Measurements from ENCODE around the gene CABYR.

CABYR gene

GRCh38 chr18:24190590-24190989 is 51.7 kb downstream of the CABYR start:
- Mint-ChIP-seq H3K4me1 (no peaks in the 10 kb centered on the region), H3K4me3 (no peak overlapping the region), H3K27ac (no peak overlapping the region), H3K27me3 (no peaks in the 10 kb centered on the region), H3K9me3 (no peaks in the 10 kb centered on the region), H3K36me3 (ENCODE audit: low read depth) (no peaks in the 10 kb centered on the region)
- ATAC-seq (no peak), DNase-seq (no peak)

GRCh38 chr18:24195296-24196053 is 56.6 kb downstream of the CABYR start:
- Mint-ChIP-seq H3K36me3 (ENCODE audit: low read depth) (no peaks in the 10 kb centered on the region), H3K27me3 (no peaks in the 10 kb centered on the region), H3K27ac (no peak overlapping the region), H3K9me3 (no peaks in the 10 kb centered on the region), H3K4me1 (no peaks in the 10 kb centered on the region), H3K4me3 (no peak overlapping the region)
- ATAC-seq = no peak
- no peak for DNase-seq

- DNase-seq = no peak
Measured at GRCh38 chr18:24196764-24197163, 57.9 kb downstream of the CABYR start.

GRCh38 chr18:24197412-24197811 is 58.5 kb downstream of the CABYR start:
- no peaks in the 10 kb centered on the region for H3K36me3 Mint-ChIP-seq (ENCODE audit: low read depth)
- H3K4me3 Mint-ChIP-seq = no peak overlapping the region
- ATAC-seq = no peak
- no peaks in the 10 kb centered on the region for H3K27me3 Mint-ChIP-seq
- no peak overlapping the region for H3K27ac Mint-ChIP-seq
- H3K9me3 Mint-ChIP-seq = no peaks in the 10 kb centered on the region
- DNase-seq = no peak
- H3K4me1 Mint-ChIP-seq = no peaks in the 10 kb centered on the region

More at GRCh38 chr18:24196764-24197163, 57.9 kb downstream of the CABYR start:
- H3K4me1 Mint-ChIP-seq = no peaks in the 10 kb centered on the region
- H3K27me3 Mint-ChIP-seq = no peaks in the 10 kb centered on the region
- H3K27ac Mint-ChIP-seq = no peak overlapping the region
- no peak for ATAC-seq
- H3K9me3 Mint-ChIP-seq = no peaks in the 10 kb centered on the region
- no peak overlapping the region for H3K4me3 Mint-ChIP-seq
- no peaks in the 10 kb centered on the region for H3K36me3 Mint-ChIP-seq (ENCODE audit: low read depth)

- H3K27me3 Mint-ChIP-seq = no peaks in the 10 kb centered on the region
- no peaks in the 10 kb centered on the region for H3K4me1 Mint-ChIP-seq
- no peaks in the 10 kb centered on the region for H3K36me3 Mint-ChIP-seq (ENCODE audit: low read depth)
- DNase-seq (no peak), ATAC-seq (no peak)
- no peaks in the 10 kb centered on the region for H3K9me3 Mint-ChIP-seq
- H3K4me3 Mint-ChIP-seq = no peak overlapping the region
- H3K27ac Mint-ChIP-seq = no peak overlapping the region
Measured at GRCh38 chr18:24198461-24198860, 59.6 kb downstream of the CABYR start.

GRCh38 chr18:24199372-24199962 is 60.6 kb downstream of the CABYR start:
- no peaks in the 10 kb centered on the region for H3K36me3 Mint-ChIP-seq (ENCODE audit: low read depth)
- H3K9me3 Mint-ChIP-seq = no peaks in the 10 kb centered on the region
- H3K27ac Mint-ChIP-seq = no peak overlapping the region
- H3K27me3 Mint-ChIP-seq = no peaks in the 10 kb centered on the region
- H3K4me3 Mint-ChIP-seq = no peak overlapping the region
- H3K4me1 Mint-ChIP-seq = no peaks in the 10 kb centered on the region
- no peak for DNase-seq
- ATAC-seq = no peak

GRCh38 chr18:24200494-24201290 is 61.8 kb downstream of the CABYR start:
- Mint-ChIP-seq H3K27ac (no peak overlapping the region), H3K27me3 (no peaks in the 10 kb centered on the region), H3K4me3 (no peak overlapping the region), H3K36me3 (ENCODE audit: low read depth) (no peaks in the 10 kb centered on the region), H3K9me3 (no peaks in the 10 kb centered on the region), H3K4me1 (no peaks in the 10 kb centered on the region)
- DNase-seq (no peak), ATAC-seq (no peak)

GRCh38 chr18:24201699-24202687 is 63.1 kb downstream of the CABYR start:
- Mint-ChIP-seq H3K9me3 (no peaks in the 10 kb centered on the region), H3K27me3 (no peaks in the 10 kb centered on the region), H3K4me3 (no peak overlapping the region), H3K36me3 (ENCODE audit: low read depth) (no peaks in the 10 kb centered on the region), H3K4me1 (no peaks in the 10 kb centered on the region), H3K27ac (no peak overlapping the region)
- DNase-seq (no peak), ATAC-seq (no peak)

GRCh38 chr18:24204904-24205303 is 66.0 kb downstream of the CABYR start:
- no peaks in the 10 kb centered on the region for H3K4me1 Mint-ChIP-seq
- H3K27ac Mint-ChIP-seq = no peak overlapping the region
- DNase-seq = no peak
- H3K4me3 Mint-ChIP-seq = no peak overlapping the region
- no peaks in the 10 kb centered on the region for H3K9me3 Mint-ChIP-seq
- ATAC-seq = no peak
- no peaks in the 10 kb centered on the region for H3K27me3 Mint-ChIP-seq
- no peaks in the 10 kb centered on the region for H3K36me3 Mint-ChIP-seq (ENCODE audit: low read depth)

- no peaks in the 10 kb centered on the region for H3K27me3 Mint-ChIP-seq
- H3K27ac Mint-ChIP-seq = peak overlapping the region; percentile 12
- DNase-seq (no peak), ATAC-seq (no peak)
- H3K4me1 Mint-ChIP-seq = no peaks in the 10 kb centered on the region
- H3K36me3 Mint-ChIP-seq (ENCODE audit: low read depth) = no peaks in the 10 kb centered on the region
- no peaks in the 10 kb centered on the region for H3K9me3 Mint-ChIP-seq
- H3K4me3 Mint-ChIP-seq = no peak overlapping the region
Measured at GRCh38 chr18:24208270-24209035, 69.6 kb downstream of the CABYR start.

- DNase-seq (no peak), ATAC-seq (no peak)
- Mint-ChIP-seq H3K27ac (no peak overlapping the region), H3K4me1 (no peaks in the 10 kb centered on the region), H3K36me3 (ENCODE audit: low read depth) (no peaks in the 10 kb centered on the region), H3K4me3 (no peak overlapping the region), H3K27me3 (no peaks in the 10 kb centered on the region), H3K9me3 (no peaks in the 10 kb centered on the region)
Measured at GRCh38 chr18:24209558-24209957, 70.7 kb downstream of the CABYR start.

Data from activated naive CD8-positive, alpha-beta T cell treated with anti-CD3 and anti-CD28 coated beads, Interleukin-2, amount 50 U/mL, for 24 hours (primary cell).